ENCODE measurements around the gene TTLL7.

TTLL7 gene

GRCh38 chr1:83922431-83922830 is 76.5 kb downstream of the TTLL7 start:
- no peak overlapping the region for H4K8ac ChIP-seq (ENCODE audit: low read depth, low read length)
- H2BK120ac ChIP-seq (ENCODE audit: insufficient read depth, low read length, poor library complexity) = no peak overlapping the region
- H4K12ac ChIP-seq (ENCODE audit: low read depth, low read length) = no peak overlapping the region
- H3K18ac ChIP-seq (ENCODE audit: low read length) = no peak overlapping the region
- no peak overlapping the region for H3K23ac ChIP-seq (ENCODE audit: low read length)
- H3K79me1 ChIP-seq (ENCODE audit: low read length) = no peaks in the 10 kb centered on the region
- H3K14ac ChIP-seq (ENCODE audit: low read length) = no peak overlapping the region
- no peaks in the 10 kb centered on the region for H3K79me2 ChIP-seq (ENCODE audit: control insufficient read depth, insufficient read depth, low read length, poor library complexity)
- H3K9me3 ChIP-seq (ENCODE audit: insufficient read depth, low read depth, low read length) = no peaks in the 10 kb centered on the region
- H3K4me3 ChIP-seq (ENCODE audit: low read depth, low read length) = no peak overlapping the region
- no peaks in the 10 kb centered on the region for H3K4me1 ChIP-seq (ENCODE audit: control insufficient read depth in 1 of 2, insufficient read depth in 2 of 2, low read length in 2 of 2)
- H3K4me2 ChIP-seq (ENCODE audit: low read length) = no peak overlapping the region
- H2AFZ ChIP-seq (ENCODE audit: insufficient read depth, low read length, poor library complexity) = no peak overlapping the region
- H3K27me3 ChIP-seq (ENCODE audit: insufficient read depth, low read length) = no peaks in the 10 kb centered on the region
- no peak overlapping the region for H2BK5ac ChIP-seq (ENCODE audit: low read depth, low read length, poor library complexity)
- DNase-seq = no peak
- no CpG with 5 or more reads among the region's 1 CpG for WGBS (ENCODE audit: extremely low coverage, insufficient coverage, insufficient read length)
- H3K36me3 ChIP-seq (ENCODE audit: control insufficient read depth in 1 of 2, insufficient read depth in 2 of 2, low read length in 2 of 2) = no peaks in the 10 kb centered on the region
- H3K9ac ChIP-seq (ENCODE audit: low read length) = no peak overlapping the region
- H3K4ac ChIP-seq (ENCODE audit: low read depth, low read length) = no peak overlapping the region
- no peak overlapping the region for H2BK12ac ChIP-seq (ENCODE audit: low read length)
- no peak overlapping the region for H2AK5ac ChIP-seq (ENCODE audit: low read length)
- H3K27ac ChIP-seq (ENCODE audit: low read depth, low read length) = no peak overlapping the region
- H4K91ac ChIP-seq (ENCODE audit: low read depth, low read length) = no peak overlapping the region

- Histone ChIP-seq H3K4me1 (ENCODE audit: control insufficient read depth in 1 of 2, insufficient read depth in 2 of 2, low read length in 2 of 2) (no peaks in the 10 kb centered on the region), H3K4ac (ENCODE audit: low read depth, low read length) (no peak overlapping the region), H3K9ac (ENCODE audit: low read length) (no peak overlapping the region), H3K27me3 (ENCODE audit: insufficient read depth, low read length) (no peaks in the 10 kb centered on the region), H3K14ac (ENCODE audit: low read length) (no peak overlapping the region), H3K9me3 (ENCODE audit: insufficient read depth, low read depth, low read length) (no peaks in the 10 kb centered on the region), H4K91ac (ENCODE audit: low read depth, low read length) (no peak overlapping the region), H3K18ac (ENCODE audit: low read length) (no peak overlapping the region), H2BK120ac (ENCODE audit: insufficient read depth, low read length, poor library complexity) (no peak overlapping the region), H2BK5ac (ENCODE audit: low read depth, low read length, poor library complexity) (no peak overlapping the region), H3K79me2 (ENCODE audit: control insufficient read depth, insufficient read depth, low read length, poor library complexity) (no peaks in the 10 kb centered on the region), H4K8ac (ENCODE audit: low read depth, low read length) (no peak overlapping the region), H4K12ac (ENCODE audit: low read depth, low read length) (no peak overlapping the region), H3K36me3 (ENCODE audit: control insufficient read depth in 1 of 2, insufficient read depth in 2 of 2, low read length in 2 of 2) (no peaks in the 10 kb centered on the region), H2AFZ (ENCODE audit: insufficient read depth, low read length, poor library complexity) (no peak overlapping the region), H3K79me1 (ENCODE audit: low read length) (no peaks in the 10 kb centered on the region), H3K27ac (ENCODE audit: low read depth, low read length) (no peak overlapping the region), H2AK5ac (ENCODE audit: low read length) (no peak overlapping the region), H3K4me2 (ENCODE audit: low read length) (no peak overlapping the region), H2BK12ac (ENCODE audit: low read length) (no peak overlapping the region), H3K4me3 (ENCODE audit: low read depth, low read length) (no peak overlapping the region), H3K23ac (ENCODE audit: low read length) (no peak overlapping the region)
- no CpG with 5 or more reads among the region's 1 CpG for WGBS (ENCODE audit: extremely low coverage, insufficient coverage, insufficient read length)
- DNase-seq = no peak
Observed at GRCh38 chr1:83920320-83920719, 78.6 kb downstream of the TTLL7 start.

- H4K8ac ChIP-seq (ENCODE audit: low read depth, low read length) = no peak overlapping the region
- H3K27ac ChIP-seq (ENCODE audit: low read depth, low read length) = no peak overlapping the region
- no peak overlapping the region for H4K91ac ChIP-seq (ENCODE audit: low read depth, low read length)
- H3K23ac ChIP-seq (ENCODE audit: low read length) = no peak overlapping the region
- H2BK12ac ChIP-seq (ENCODE audit: low read length) = no peak overlapping the region
- H2AFZ ChIP-seq (ENCODE audit: insufficient read depth, low read length, poor library complexity) = no peak overlapping the region
- H3K9ac ChIP-seq (ENCODE audit: low read length) = no peak overlapping the region
- no peaks in the 10 kb centered on the region for H3K79me2 ChIP-seq (ENCODE audit: control insufficient read depth, insufficient read depth, low read length, poor library complexity)
- no peak overlapping the region for H3K4me2 ChIP-seq (ENCODE audit: low read length)
- no peak for DNase-seq
- no peak overlapping the region for H3K14ac ChIP-seq (ENCODE audit: low read length)
- H3K18ac ChIP-seq (ENCODE audit: low read length) = no peak overlapping the region
- no peaks in the 10 kb centered on the region for H3K9me3 ChIP-seq (ENCODE audit: insufficient read depth, low read depth, low read length)
- no peaks in the 10 kb centered on the region for H3K4me1 ChIP-seq (ENCODE audit: control insufficient read depth in 1 of 2, insufficient read depth in 2 of 2, low read length in 2 of 2)
- no peaks in the 10 kb centered on the region for H3K36me3 ChIP-seq (ENCODE audit: control insufficient read depth in 1 of 2, insufficient read depth in 2 of 2, low read length in 2 of 2)
- no peak overlapping the region for H3K4ac ChIP-seq (ENCODE audit: low read depth, low read length)
- no peak overlapping the region for H3K4me3 ChIP-seq (ENCODE audit: low read depth, low read length)
- no peaks in the 10 kb centered on the region for H3K79me1 ChIP-seq (ENCODE audit: low read length)
- no CpG with 5 or more reads among the region's 1 CpG for WGBS (ENCODE audit: extremely low coverage, insufficient coverage, insufficient read length)
- no peak overlapping the region for H2BK120ac ChIP-seq (ENCODE audit: insufficient read depth, low read length, poor library complexity)
- H4K12ac ChIP-seq (ENCODE audit: low read depth, low read length) = no peak overlapping the region
- no peak overlapping the region for H2AK5ac ChIP-seq (ENCODE audit: low read length)
- H3K27me3 ChIP-seq (ENCODE audit: insufficient read depth, low read length) = no peaks in the 10 kb centered on the region
- H2BK5ac ChIP-seq (ENCODE audit: low read depth, low read length, poor library complexity) = no peak overlapping the region
Observed at GRCh38 chr1:83919872-83920271, 79.1 kb downstream of the TTLL7 start.

GRCh38 chr1:83918688-83919285 is 80.1 kb downstream of the TTLL7 start:
- no peaks in the 10 kb centered on the region for H3K27me3 ChIP-seq (ENCODE audit: insufficient read depth, low read length)
- H3K79me1 ChIP-seq (ENCODE audit: low read length) = no peaks in the 10 kb centered on the region
- WGBS (ENCODE audit: extremely low coverage, insufficient coverage, insufficient read length) = no CpG with 5 or more reads among the region's 2 CpGs
- H4K91ac ChIP-seq (ENCODE audit: low read depth, low read length) = no peak overlapping the region
- no peak overlapping the region for H2BK5ac ChIP-seq (ENCODE audit: low read depth, low read length, poor library complexity)
- no peak overlapping the region for H2AFZ ChIP-seq (ENCODE audit: insufficient read depth, low read length, poor library complexity)
- H3K27ac ChIP-seq (ENCODE audit: low read depth, low read length) = no peak overlapping the region
- no peaks in the 10 kb centered on the region for H3K36me3 ChIP-seq (ENCODE audit: control insufficient read depth in 1 of 2, insufficient read depth in 2 of 2, low read length in 2 of 2)
- no peak overlapping the region for H4K8ac ChIP-seq (ENCODE audit: low read depth, low read length)
- no peak overlapping the region for H4K12ac ChIP-seq (ENCODE audit: low read depth, low read length)
- no peak overlapping the region for H3K14ac ChIP-seq (ENCODE audit: low read length)
- no peak overlapping the region for H3K4me2 ChIP-seq (ENCODE audit: low read length)
- H3K18ac ChIP-seq (ENCODE audit: low read length) = no peak overlapping the region
- H3K4me3 ChIP-seq (ENCODE audit: low read depth, low read length) = no peak overlapping the region
- H2AK5ac ChIP-seq (ENCODE audit: low read length) = no peak overlapping the region
- no peak overlapping the region for H2BK120ac ChIP-seq (ENCODE audit: insufficient read depth, low read length, poor library complexity)
- H3K9ac ChIP-seq (ENCODE audit: low read length) = no peak overlapping the region
- H3K23ac ChIP-seq (ENCODE audit: low read length) = no peak overlapping the region
- H3K9me3 ChIP-seq (ENCODE audit: insufficient read depth, low read depth, low read length) = no peaks in the 10 kb centered on the region
- no peak for DNase-seq
- no peaks in the 10 kb centered on the region for H3K79me2 ChIP-seq (ENCODE audit: control insufficient read depth, insufficient read depth, low read length, poor library complexity)
- H2BK12ac ChIP-seq (ENCODE audit: low read length) = no peak overlapping the region
- no peaks in the 10 kb centered on the region for H3K4me1 ChIP-seq (ENCODE audit: control insufficient read depth in 1 of 2, insufficient read depth in 2 of 2, low read length in 2 of 2)
- no peak overlapping the region for H3K4ac ChIP-seq (ENCODE audit: low read depth, low read length)
